ES-I3 (cell line): ENCODE results near the gene STXBP1.

Experiments used
- H3K36me3 ChIP-seq: 2 replicates; pipeline ENCODE4 v1.6.1; 2013; ENCODE audit warnings: mild to moderate bottlenecking, low read length, control low read depth, moderate library complexity; ENCODE audit not compliant: insufficient read depth
- H3K4me1 ChIP-seq: 2 replicates; pipeline ENCODE4 v1.6.1; 2013; ENCODE audit warnings: mild to moderate bottlenecking, control low read depth, low read length; ENCODE audit not compliant: insufficient read depth
- H3K9ac ChIP-seq: 2 replicates; pipeline ENCODE4 v1.6.1; 2013; ENCODE audit warnings: low read depth, mild to moderate bottlenecking, low read length, moderate library complexity
- H3K9me3 ChIP-seq: 2 replicates; pipeline ENCODE4 v1.6.1; 2013; ENCODE audit warnings: mild to moderate bottlenecking, low read length, moderate library complexity; ENCODE audit not compliant: control insufficient read depth, insufficient read depth

Gene STXBP1

GRCh38 chr9:127723013-127723412, 110.9 kb downstream of the STXBP1 start:
- Histone ChIP-seq H3K4me1 (no peaks in the 10 kb centered on the region; the same call in 1 of the 2 replicates), H3K9ac (no peak overlapping the region), H3K9me3 (no peaks in the 10 kb centered on the region), H3K36me3 (no peaks in the 10 kb centered on the region)

GRCh38 chr9:127723444-127723843, 111.4 kb downstream of the STXBP1 start:
- no peaks in the 10 kb centered on the region for H3K36me3 ChIP-seq
- H3K4me1 ChIP-seq = no peaks in the 10 kb centered on the region; the same call in 1 of the 2 replicates
- H3K9me3 ChIP-seq = no peaks in the 10 kb centered on the region
- H3K9ac ChIP-seq = no peak overlapping the region

DNA sequence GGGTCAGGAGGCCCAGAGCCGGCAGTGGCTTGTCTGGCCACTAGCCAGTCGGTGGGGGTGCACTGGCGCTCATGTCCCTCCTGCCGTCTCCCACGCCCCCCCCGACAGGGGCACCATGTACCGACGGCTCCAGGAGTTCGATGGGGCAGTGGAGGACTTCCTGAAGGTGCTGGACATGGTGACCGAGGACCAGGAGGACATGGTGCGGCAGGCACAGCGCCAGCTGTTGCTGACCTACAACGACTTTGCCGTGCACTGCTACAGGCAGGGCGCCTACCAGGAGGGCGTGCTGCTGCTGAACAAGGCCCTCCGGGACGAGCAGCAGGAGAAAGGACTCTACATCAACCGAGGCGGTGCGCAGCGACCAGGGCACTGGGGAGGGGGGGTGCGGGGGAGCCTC, 111.9 kb downstream of the STXBP1 start:
- H3K4me1 ChIP-seq = no peaks in the 10 kb centered on the region; the same call in 1 of the 2 replicates
- peak overlapping the region; percentile 25; the same call in 1 of the 2 replicates for H3K9ac ChIP-seq
- H3K36me3 ChIP-seq = no peaks in the 10 kb centered on the region
- no peaks in the 10 kb centered on the region for H3K9me3 ChIP-seq

GRCh38 chr9:127726871-127727270, 114.8 kb downstream of the STXBP1 start:
- Histone ChIP-seq H3K9ac (no peak overlapping the region), H3K4me1 (no peaks in the 10 kb centered on the region; the same call in 1 of the 2 replicates), H3K9me3 (no peaks in the 10 kb centered on the region), H3K36me3 (no peaks in the 10 kb centered on the region)

DNA sequence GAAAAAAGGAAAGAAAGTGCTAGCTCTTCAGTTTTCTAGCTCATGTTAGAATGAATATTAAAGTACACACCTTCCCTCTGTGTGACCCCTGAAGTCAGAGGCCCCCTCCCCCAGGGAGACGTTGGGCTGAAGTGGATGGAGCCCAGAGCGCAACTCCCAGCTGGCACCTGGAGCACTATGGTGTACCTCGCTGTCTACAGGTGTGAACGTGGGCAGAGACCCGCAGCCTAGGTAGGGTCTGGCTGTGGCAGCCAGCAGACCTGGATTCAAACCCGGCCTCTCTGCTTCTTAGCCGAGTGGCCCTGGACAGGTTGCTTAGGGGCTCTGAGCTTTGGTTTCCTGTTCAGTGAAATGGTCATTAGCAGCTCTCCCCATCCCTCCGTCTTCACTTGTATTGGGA, 116.7 kb downstream of the STXBP1 start:
- H3K9me3 ChIP-seq = no peaks in the 10 kb centered on the region
- no peaks in the 10 kb centered on the region; the same call in 1 of the 2 replicates for H3K4me1 ChIP-seq
- H3K9ac ChIP-seq = no peak overlapping the region
- no peaks in the 10 kb centered on the region for H3K36me3 ChIP-seq

DNA sequence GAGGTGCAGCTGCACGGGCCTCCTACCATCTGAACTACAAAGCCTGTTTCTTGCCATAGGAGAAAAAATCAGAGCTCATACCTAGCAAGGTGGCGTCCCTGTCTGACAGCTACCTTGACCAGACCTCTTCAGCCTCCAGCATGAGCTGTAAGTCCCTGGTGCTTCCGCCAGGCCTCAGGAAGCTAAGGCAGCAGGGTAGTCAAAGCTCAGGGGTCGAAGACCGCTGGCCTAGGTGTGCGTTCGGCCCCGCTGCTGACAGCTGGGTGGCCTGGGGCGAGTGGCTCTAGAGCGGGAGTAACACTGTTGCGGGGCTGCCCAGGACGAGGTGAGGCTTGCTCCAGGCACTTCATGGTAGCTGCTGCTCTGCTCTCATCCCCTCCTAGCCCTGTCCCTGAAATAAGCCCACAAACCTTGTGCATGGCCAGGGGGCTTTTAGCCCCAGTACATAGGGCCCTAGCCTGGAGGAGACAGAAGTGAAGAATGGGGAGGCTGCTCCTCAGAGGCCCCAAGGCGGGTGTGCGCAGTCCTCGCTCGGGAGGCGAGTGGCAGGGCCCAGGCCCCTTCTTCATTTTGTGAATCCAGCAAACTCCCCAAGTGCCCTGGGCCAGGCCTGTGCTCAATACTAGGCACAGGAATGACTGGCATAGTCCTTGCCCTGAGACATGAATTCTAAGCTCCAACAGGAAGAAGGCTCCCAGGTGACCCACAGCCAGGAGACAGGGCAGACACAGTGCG, 117.6 kb downstream of the STXBP1 start:
- no peak overlapping the region for H3K9ac ChIP-seq

DNA sequence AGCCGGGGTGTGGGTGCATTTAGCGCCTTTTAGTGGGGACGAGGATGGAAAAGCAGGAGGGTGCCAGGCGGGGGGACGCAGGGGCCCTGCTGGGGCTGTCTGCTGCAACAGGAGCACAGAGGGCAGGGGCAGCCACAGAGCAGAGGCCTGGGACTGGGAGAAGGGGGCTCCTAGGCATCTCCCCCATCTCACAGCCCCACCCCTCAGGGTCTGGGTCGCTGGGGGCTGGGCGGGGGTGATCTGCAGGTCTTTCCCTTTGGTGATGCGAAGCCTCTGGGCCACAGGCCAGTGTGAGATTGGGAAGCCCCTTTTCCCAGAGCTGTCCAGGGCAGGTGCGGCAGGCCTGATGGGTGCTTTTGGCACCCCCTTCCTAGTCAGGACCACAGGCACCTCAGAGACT, 118.2 kb downstream of the STXBP1 start:
- no peaks in the 10 kb centered on the region for H3K36me3 ChIP-seq
- no peaks in the 10 kb centered on the region for H3K4me1 ChIP-seq
- H3K9me3 ChIP-seq = no peaks in the 10 kb centered on the region
- no peak overlapping the region for H3K9ac ChIP-seq

More for the DNA sequence above, 117.6 kb downstream of the STXBP1 start:
- Histone ChIP-seq H3K4me1 (no peaks in the 10 kb centered on the region), H3K9me3 (no peaks in the 10 kb centered on the region), H3K36me3 (no peaks in the 10 kb centered on the region)

DNA sequence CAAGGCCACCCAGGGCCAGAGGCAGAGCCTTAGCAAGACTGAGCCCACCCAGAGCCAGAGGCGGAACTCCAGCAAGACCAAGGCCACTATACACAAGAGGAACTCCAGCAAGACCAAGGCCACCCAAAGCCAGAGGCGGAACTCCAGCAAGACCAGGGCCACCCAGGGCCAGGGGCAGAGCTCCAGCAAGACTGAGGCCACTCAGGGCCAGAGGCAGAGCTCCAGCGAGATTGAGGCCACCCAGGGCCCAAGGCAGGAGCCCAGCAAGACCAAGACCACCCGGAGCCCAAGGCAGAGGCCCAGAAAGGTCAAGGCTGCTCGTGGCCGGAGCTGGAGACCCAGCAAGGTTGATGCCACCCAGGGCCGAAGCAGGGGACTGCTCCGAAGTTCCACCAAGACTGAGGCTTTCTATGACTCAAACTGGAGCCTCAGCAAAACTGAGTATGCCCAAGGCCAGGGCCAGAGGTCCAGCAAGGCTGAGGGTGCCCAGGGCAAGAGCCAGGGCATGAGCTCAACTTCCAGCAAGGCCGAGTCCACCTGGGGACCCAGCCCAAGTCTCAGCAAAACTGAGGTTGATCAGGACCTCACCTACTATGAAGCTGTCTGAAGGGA, 118.8 kb downstream of the STXBP1 start:
- H3K9ac ChIP-seq = no peak overlapping the region
- no peaks in the 10 kb centered on the region for H3K4me1 ChIP-seq
- H3K9me3 ChIP-seq = no peaks in the 10 kb centered on the region
- H3K36me3 ChIP-seq = no peaks in the 10 kb centered on the region

DNA sequence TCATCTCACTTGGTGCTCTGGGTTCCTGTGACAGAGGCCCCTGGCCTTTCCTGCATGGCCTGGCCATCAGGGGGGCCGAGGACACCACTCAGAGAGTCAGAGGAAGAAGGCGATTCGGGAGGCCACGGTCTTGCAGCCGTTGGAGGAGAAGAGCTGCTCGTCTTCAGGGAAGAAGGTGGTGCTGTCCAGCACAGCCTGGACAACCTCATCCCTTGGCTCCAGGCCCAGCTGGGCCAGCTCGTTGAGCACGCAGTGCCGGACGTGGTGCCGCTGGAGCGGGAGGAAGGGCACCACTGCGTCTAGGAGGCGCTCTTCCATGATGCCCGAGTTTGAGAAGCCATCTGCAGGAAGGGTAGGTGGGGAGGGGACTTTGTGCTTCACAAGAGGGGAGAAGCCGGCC, 119.9 kb downstream of the STXBP1 start:
- H3K4me1 ChIP-seq = no peaks in the 10 kb centered on the region
- H3K9ac ChIP-seq = no peak overlapping the region
- no peaks in the 10 kb centered on the region for H3K9me3 ChIP-seq

GRCh38 chr9:127732444-127732843, 120.4 kb downstream of the STXBP1 start:
- no peaks in the 10 kb centered on the region for H3K36me3 ChIP-seq
- H3K9me3 ChIP-seq = no peaks in the 10 kb centered on the region
- H3K4me1 ChIP-seq = no peaks in the 10 kb centered on the region
- no peak overlapping the region for H3K9ac ChIP-seq

More for the DNA sequence above, 119.9 kb downstream of the STXBP1 start:
- no peaks in the 10 kb centered on the region for H3K36me3 ChIP-seq

DNA sequence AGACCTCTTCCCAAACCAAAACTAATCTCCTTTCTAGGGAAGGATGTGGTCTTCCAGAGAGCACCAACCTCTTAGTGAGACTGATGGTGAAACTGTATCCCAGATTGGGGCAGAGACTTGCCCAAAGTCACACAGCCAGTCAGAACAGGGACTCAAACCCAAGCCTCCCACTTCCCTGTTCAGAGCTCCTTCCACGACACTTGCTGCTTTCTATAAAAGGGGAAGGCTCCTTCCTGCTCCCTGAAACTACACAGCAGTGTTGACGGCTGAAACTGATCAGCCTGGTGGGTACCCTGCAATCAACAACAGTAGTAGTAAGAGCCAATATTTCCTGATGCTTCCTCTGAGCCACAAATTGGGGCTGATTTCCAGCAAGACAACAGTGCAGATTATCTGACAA, 121.5 kb downstream of the STXBP1 start:
- H3K9me3 ChIP-seq = no peaks in the 10 kb centered on the region
- no peaks in the 10 kb centered on the region for H3K36me3 ChIP-seq
- H3K4me1 ChIP-seq = no peaks in the 10 kb centered on the region
- H3K9ac ChIP-seq = no peak overlapping the region

- Histone ChIP-seq H3K9ac (peak overlapping the region; percentile 59; the same call in 1 of the 2 replicates), H3K36me3 (no peaks in the 10 kb centered on the region), H3K9me3 (no peaks in the 10 kb centered on the region), H3K4me1 (no peaks in the 10 kb centered on the region)
Measured at GRCh38 chr9:127734247-127734746, 122.2 kb downstream of the STXBP1 start.

GRCh38 chr9:127734747-127735529, 122.9 kb downstream of the STXBP1 start, which contains the start of gene TOR2A:
TOR2A (minus strand) TSS chr9:127735294; CDS start chr9:127735270, 24 bp downstream.
- Histone ChIP-seq H3K4me1 (no peaks in the 10 kb centered on the region), H3K9ac (peak within 1 kb of the TSS; percentile 59; the same call in 1 of the 2 replicates), H3K36me3 (no peaks in the 10 kb centered on the region; the same call in 1 of the 2 replicates), H3K9me3 (no peaks in the 10 kb centered on the region)

- Histone ChIP-seq H3K9me3 (no peaks in the 10 kb centered on the region), H3K9ac (no peak overlapping the region), H3K4me1 (no peaks in the 10 kb centered on the region), H3K36me3 (no peaks in the 10 kb centered on the region; the same call in 1 of the 2 replicates)
Measured at GRCh38 chr9:127735530-127736185, 123.6 kb downstream of the STXBP1 start.
